PFSK-1 (cell line): ENCODE results near the gene ADGRL3. TPM values are rescaled to one million over a fixed set of nuclear protein-coding genes. Genes with fewer than 3 reads are reported as not detected.

ENCODE experiments used
- FOXP2 ChIP-seq: optimal IDR thresholded peaks from 2 replicates; pipeline ENCODE3; 2011; ENCODE audit warnings: borderline replicate concordance, control low read depth, inconsistent platforms; ENCODE audit not compliant: insufficient read depth; ENCODE audit errors: extremely low read length, extremely low read depth
- POLR2AphosphoS5 ChIP-seq: IDR thresholded peaks from 2 replicates; pipeline ENCODE4 v1.6.1; 2012; ENCODE audit warnings: low read depth, mild to moderate bottlenecking, control low read depth, low read length, moderate library complexity
- REST ChIP-seq, 2 experiments: IDR thresholded peaks; 2 replicates each; pipeline versions ENCODE4 v1.6.1 to v1.8.0; 2011 to 2012; ENCODE audit warnings: low read depth in 2 of 2, low read length in 2 of 2, control low read depth in 1 of 2, inconsistent platforms in 1 of 2, mild to moderate bottlenecking in 1 of 2, moderate library complexity in 1 of 2; ENCODE audit not compliant: insufficient read depth in 1 of 2
- SIN3A ChIP-seq: IDR thresholded peaks from 2 replicates; pipeline ENCODE4 v1.6.1; 2012; ENCODE audit warnings: mild to moderate bottlenecking, low read length, moderate library complexity, borderline replicate concordance; ENCODE audit not compliant: insufficient read depth
- TAF1 ChIP-seq: IDR thresholded peaks from 2 replicates; pipeline ENCODE4 v1.6.1; 2012; ENCODE audit warnings: low read length, control low read depth, borderline replicate concordance; ENCODE audit not compliant: insufficient read depth
- polyA plus RNA-seq: library from polyadenylated mRNA; unstranded; fragments of >200 nt; gene quantifications from one replicate; pipeline ENCODE4 v1.2.1, GENCODE V29; 2012; ENCODE audit warnings: low read depth, missing spikeins; ENCODE audit not compliant: insufficient read length

ADGRL3 gene
- polyA plus RNA-seq = 2.7 TPM

GRCh38 chr4:61200187-61200915 lies at the start of gene ADGRL3:
Gene ADGRL3, plus strand, starts transcription at chr4:61200326.
- no peak for TF ChIP-seq REST (IDR thresholded peaks at IDR 0.05; ENCODE audit: insufficient read depth in 1 of 2, low read depth in 2 of 2, low read length in 2 of 2)
- TF ChIP-seq POLR2AphosphoS5 = no peak
- no peak for TF ChIP-seq FOXP2
- no peak for TF ChIP-seq TAF1
- TF ChIP-seq SIN3A = no peak

- TF ChIP-seq REST (IDR thresholded peaks at IDR 0.05; ENCODE audit: insufficient read depth in 1 of 2, low read depth in 2 of 2, low read length in 2 of 2) (no peak), SIN3A (no peak), POLR2AphosphoS5 (no peak), FOXP2 (no peak), TAF1 (no peak)
Observed at GRCh38 chr4:61152433-61152832, 47.7 kb upstream of the ADGRL3 start.

- TF ChIP-seq TAF1 (no peak), REST (IDR thresholded peaks at IDR 0.05; ENCODE audit: insufficient read depth in 1 of 2, low read depth in 2 of 2, low read length in 2 of 2) (no peak), POLR2AphosphoS5 (no peak), FOXP2 (no peak), SIN3A (no peak)
Observed at GRCh38 chr4:61160478-61160877, 39.6 kb upstream of the ADGRL3 start.

GRCh38 chr4:61162116-61162515 lies 38.0 kb upstream of the ADGRL3 start:
- TF ChIP-seq TAF1 (no peak), FOXP2 (no peak), REST (IDR thresholded peaks at IDR 0.05; ENCODE audit: insufficient read depth in 1 of 2, low read depth in 2 of 2, low read length in 2 of 2) (no peak), POLR2AphosphoS5 (no peak), SIN3A (no peak)

GRCh38 chr4:61173799-61174198 lies 26.3 kb upstream of the ADGRL3 start:
- TF ChIP-seq FOXP2 (no peak), TAF1 (no peak), POLR2AphosphoS5 (no peak), SIN3A (no peak), REST (IDR thresholded peaks at IDR 0.05; ENCODE audit: insufficient read depth in 1 of 2, low read depth in 2 of 2, low read length in 2 of 2) (no peak)
